IMR-90 (cell line): Measurements from ENCODE around the gene IRGQ. TPM values are rescaled to one million over a fixed set of nuclear protein-coding genes. Genes with fewer than 3 reads are reported as not detected.

ENCODE experiments used
- ATAC-seq: fragments of 200-7000 bp; cut with Tn5 transposase; 2 replicates; pipeline ENCODE4 v1.9.1; 2020; ENCODE audit warnings: low read depth, mild to moderate bottlenecking, moderate library complexity
- BruUV-seq: library from RNA; stranded (reverse); fragments of 400-500 nt; replicated peaks from 2 replicates; lab custom pipeline; 2021; lab: Mats Ljungman, UMichigan
- CTCF ChIA-PET: fragments of 300-600 bp; formaldehyde crosslinking; extraction: SDS; loops from one replicate; lab custom pipeline; 2021; ENCODE audit warnings: antibody characterized with exemption; lab: Yijun Ruan, JAX
- POLR2A ChIA-PET: fragments of 300-600 bp; sonication (Branson Sonifier 250); formaldehyde crosslinking; loops from one replicate; lab custom pipeline; 2022; ENCODE audit warnings: antibody characterized with exemption; ENCODE audit not compliant: unreplicated experiment; lab: Charles Lee
- DNase-seq: peaks from one replicate; pipeline ENCODE4 v3.0.0; 2013
- H2AFZ ChIP-seq: replicated peaks from 2 replicates; pipeline ENCODE3; 2013; ENCODE audit warnings: low read length, mild to moderate bottlenecking; ENCODE audit not compliant: poor library complexity
- H2AK5ac ChIP-seq: 2 replicates; pipeline ENCODE4 v1.6.1; 2013; ENCODE audit warnings: low read depth, low read length, inconsistent platforms
- H2AK9ac ChIP-seq: replicated peaks from 2 replicates; pipeline ENCODE3; 2013; ENCODE audit warnings: mild to moderate bottlenecking, low read depth, low read length, moderate library complexity; ENCODE audit not compliant: poor library complexity
- H2BK120ac ChIP-seq: 2 replicates; pipeline ENCODE4 v1.6.1; 2013; ENCODE audit warnings: low read depth, low read length, inconsistent platforms
- H2BK15ac ChIP-seq: 3 replicates; pipeline ENCODE4 v1.6.1; 2013; ENCODE audit warnings: low read depth, low read length, inconsistent platforms
- H2BK20ac ChIP-seq: 2 replicates; pipeline ENCODE4 v1.6.1; 2013; ENCODE audit warnings: low read depth, mild to moderate bottlenecking, inconsistent platforms, low read length, moderate library complexity
- H2BK5ac ChIP-seq: 2 replicates; pipeline ENCODE4 v1.6.1; 2013; ENCODE audit warnings: mild to moderate bottlenecking, low read depth, low read length, inconsistent platforms; ENCODE audit not compliant: poor library complexity, severe bottlenecking
- H3K14ac ChIP-seq: replicated peaks from 2 replicates; pipeline ENCODE4 v1.6.1; 2013; ENCODE audit warnings: low read depth, low read length, inconsistent platforms
- H3K18ac ChIP-seq: 2 replicates; pipeline ENCODE4 v1.6.1; 2013; ENCODE audit warnings: low read depth, low read length, control low read depth
- H3K23ac ChIP-seq: 2 replicates; pipeline ENCODE4 v1.6.1; 2013; ENCODE audit warnings: low read depth, low read length, inconsistent platforms
- H3K27ac ChIP-seq: 2 replicates; pipeline ENCODE4 v1.5.1; 2013; ENCODE audit warnings: mild to moderate bottlenecking, control low read depth, low read length; ENCODE audit not compliant: insufficient read depth
- H3K27me3 ChIP-seq: 2 replicates; pipeline ENCODE4 v1.6.1; 2013; ENCODE audit warnings: low read length; ENCODE audit not compliant: control insufficient read depth, insufficient read depth
- H3K36me3 ChIP-seq: 2 replicates; pipeline ENCODE4 v1.6.1; 2013; ENCODE audit warnings: low read length, mixed read lengths; ENCODE audit not compliant: control insufficient read depth, insufficient read depth
- H3K4ac ChIP-seq: 2 replicates; pipeline ENCODE4 v1.6.1; 2013; ENCODE audit warnings: low read depth, low read length, inconsistent platforms
- H3K4me1 ChIP-seq: 2 replicates; pipeline ENCODE4 v1.6.1; 2013; ENCODE audit warnings: low read length, mixed read lengths; ENCODE audit not compliant: control insufficient read depth, insufficient read depth
- H3K4me2 ChIP-seq: 2 replicates; pipeline ENCODE4 v1.6.1; 2013; ENCODE audit warnings: low read depth, mild to moderate bottlenecking, control low read depth, low read length, moderate library complexity
- H3K4me3 ChIP-seq: 2 replicates; pipeline ENCODE4 v1.5.1; 2013; ENCODE audit warnings: low read depth, mild to moderate bottlenecking, control low read depth, low read length, moderate library complexity; ENCODE audit not compliant: insufficient read depth
- H3K56ac ChIP-seq: 2 replicates; pipeline ENCODE4 v1.6.1; 2013; ENCODE audit warnings: low read length, inconsistent platforms; ENCODE audit not compliant: insufficient read depth; ENCODE audit errors: extremely low read depth
- H3K79me1 ChIP-seq, 2 experiments: 2 replicates each; pipeline ENCODE4 v1.6.1; 2013; ENCODE audit warnings: low read length in 2 of 2, inconsistent platforms in 1 of 2, low read depth in 1 of 2
- H3K9ac ChIP-seq: 2 replicates; pipeline ENCODE4 v1.6.1; 2013; ENCODE audit warnings: low read depth, low read length, control low read depth
- H3K9me1 ChIP-seq: 2 replicates; pipeline ENCODE4 v1.6.1; 2013; ENCODE audit warnings: low read length, inconsistent platforms; ENCODE audit not compliant: insufficient read depth
- H3K9me3 ChIP-seq: 2 replicates; pipeline ENCODE4 v1.6.1; 2013; ENCODE audit warnings: low read length; ENCODE audit not compliant: control insufficient read depth, insufficient read depth
- H4K20me1 ChIP-seq: 2 replicates; pipeline ENCODE4 v1.6.1; 2013; ENCODE audit warnings: low read length, inconsistent platforms; ENCODE audit not compliant: insufficient read depth
- H4K5ac ChIP-seq: 2 replicates; pipeline ENCODE4 v1.6.1; 2013; ENCODE audit warnings: mild to moderate bottlenecking, low read depth, low read length, control low read depth
- H4K8ac ChIP-seq, 2 experiments: 2 replicates each; pipeline ENCODE4 v1.6.1; 2013; ENCODE audit warnings: low read depth in 2 of 2, low read length in 2 of 2, control low read depth in 1 of 2, inconsistent platforms in 1 of 2
- H4K91ac ChIP-seq: 2 replicates; pipeline ENCODE4 v1.6.1; 2013; ENCODE audit warnings: low read depth, low read length, inconsistent platforms; ENCODE audit not compliant: insufficient read depth
- CEBPB ChIP-seq: IDR thresholded peaks from 2 replicates; pipeline ENCODE4 v1.6.1; 2012; ENCODE audit warnings: low read depth, low read length, improper control_type of control experiment
- CHD1 ChIP-seq: IDR thresholded peaks from 2 replicates; pipeline ENCODE4 v1.6.1; 2012; ENCODE audit warnings: low read depth, low read length, improper control_type of control experiment
- ELK1 ChIP-seq: fragments of 150-350 bp; IDR thresholded peaks from 2 replicates; pipeline ENCODE4 v1.6.1; 2016; ENCODE audit warnings: low read depth, mild to moderate bottlenecking, low read length, moderate library complexity, borderline replicate concordance
- FOS ChIP-seq: fragments of 150-350 bp; IDR thresholded peaks from 2 replicates; pipeline ENCODE4 v1.6.1; 2016; ENCODE audit warnings: low read depth, low read length
- MAFK ChIP-seq: IDR thresholded peaks from 2 replicates; pipeline ENCODE4 v1.6.1; 2012; ENCODE audit warnings: low read depth, low read length, improper control_type of control experiment
- MAZ ChIP-seq: IDR thresholded peaks from 2 replicates; pipeline ENCODE4 v1.6.1; 2012; ENCODE audit warnings: low read depth, mild to moderate bottlenecking, low read length, improper control_type of control experiment, moderate library complexity, borderline replicate concordance
- NFE2L2 ChIP-seq: fragments of 150-350 bp; IDR thresholded peaks from 2 replicates; pipeline ENCODE4 v1.6.1; 2016; ENCODE audit warnings: low read depth, mild to moderate bottlenecking, low read length
- POLR2A ChIP-seq: IDR thresholded peaks from 2 replicates; pipeline ENCODE4 v1.6.1; 2012; ENCODE audit warnings: mild to moderate bottlenecking, low read depth, low read length
- RAD21 ChIP-seq: IDR thresholded peaks from 2 replicates; pipeline ENCODE4 v1.6.1; 2012; ENCODE audit warnings: low read length, improper control_type of control experiment
- RCOR1 ChIP-seq: IDR thresholded peaks from 2 replicates; pipeline ENCODE4 v1.6.1; 2012; ENCODE audit warnings: mild to moderate bottlenecking, low read length, improper control_type of control experiment; ENCODE audit not compliant: insufficient replicate concordance
- WGBS, 2 experiments: methylation state at CpG; one replicate each; pipeline versions ENCODE4 v1.1.5 to v1.1.7; 2013; ENCODE audit warnings: missing lambda C conversion rate in 2 of 2; ENCODE audit not compliant: insufficient read length in 1 of 2; ENCODE audit errors: extremely low coverage in 2 of 2; 5-methylcytosine and 5-hydroxymethylcytosine counted together
- dilution Hi-C: fragments of 300-500 bp; cut with HindIII; formaldehyde crosslinking; loops from one replicate; pipeline ENCODE4 v1.14.3; 2018; ENCODE audit warnings: low sequenced_read_pairs; ENCODE audit not compliant: unreplicated experiment
- in situ Hi-C: fragments of 300-500 bp; cut with MboI; formaldehyde crosslinking; loops from 3 replicates; pipeline ENCODE4 v1.14.3; 2019; ENCODE audit warnings: low sequenced_read_pairs, inconsistent platforms, mixed read lengths
- intact Hi-C: fragments of 100-400 bp; cut with micrococcal nuclease; formaldehyde crosslinking; loops from 2 replicates; pipeline ENCODE4 v1.10.0; 2022
- polyA plus RNA-seq, 3 experiments: library from polyadenylated mRNA; depleted of rRNA; stranded (reverse); fragments of >200 nt; gene quantifications; 2 replicates each; pipeline ENCODE4 v1.2.3, GENCODE V29; 2012; ENCODE audit warnings: low replicate concordance in 1 of 3
- total RNA-seq: library from RNA; depleted of rRNA; stranded (reverse); fragments of >200 nt; gene quantifications from 2 replicates; pipeline ENCODE4 v1.2.3, GENCODE V29; 2012
- TF ChIP-seq, protein P1 (sequence below): fragments of 150-350 bp; IDR thresholded peaks from 2 replicates; pipeline ENCODE4 v1.6.1; 2017; ENCODE audit warnings: mild to moderate bottlenecking, antibody characterized with exemption, low read length, low read depth

The IRGQ gene
- total and polyA plus RNA-seq, 2 of the 4 experiments (the other 2 are of a cell fraction) = 9.0 to 9.9 TPM

GRCh38 chr19:43622956-43623355, 27.0 kb upstream of the IRGQ start:
- Histone ChIP-seq H3K9ac (no peak overlapping the region), H2AK5ac (no peak overlapping the region), H4K91ac (no peak overlapping the region), H4K8ac (no peak overlapping the region), H3K79me1 (peaks cover 16 to 27% of the 10 kb centered on the region in 2 experiments; a peak in 3 of 4 replicates), H3K4me1 (peaks cover 6% of the 10 kb centered on the region), H3K14ac (no peak overlapping the region), H3K4me3 (no peak overlapping the region), H3K23ac (no peak overlapping the region), H2AK9ac (no peak overlapping the region), H4K20me1 (no peaks in the 10 kb centered on the region), H3K36me3 (no peaks in the 10 kb centered on the region), H2AFZ (no peak overlapping the region), H2BK120ac (no peak overlapping the region), H3K27ac (no peak overlapping the region), H3K27me3 (no peaks in the 10 kb centered on the region), H3K4ac (no peak overlapping the region), H3K9me3 (no peaks in the 10 kb centered on the region), H2BK20ac (no peak overlapping the region), H3K9me1 (peaks cover 7% of the 10 kb centered on the region), H4K5ac (no peak overlapping the region), H2BK5ac (no peak overlapping the region), H3K56ac (no peak overlapping the region), H3K4me2 (no peak overlapping the region), H2BK15ac (no peak overlapping the region), H3K18ac (no peak overlapping the region)
- dilution Hi-C loops (no loop called here), in situ Hi-C loops (no loop called here), intact Hi-C loops (no loop called here)
- no TSS peak for BruUV-seq
- ChIA-PET CTCF (no interaction called here), POLR2A (no interaction called here)
- ATAC-seq (no peak), DNase-seq (no peak)
- WGBS, 2 experiments = no CpG with 5 or more reads among the region's 1 CpG
- no peak for TF ChIP-seq RAD21
- TF ChIP-seq MAFK = no peak
- no peak for TF ChIP-seq FOS
- TF ChIP-seq NFE2L2 = no peak
- no peak for TF ChIP-seq CEBPB
- TF ChIP-seq MAZ = no peak
- TF ChIP-seq ELK1 = no peak
- TF ChIP-seq, protein P1, sequence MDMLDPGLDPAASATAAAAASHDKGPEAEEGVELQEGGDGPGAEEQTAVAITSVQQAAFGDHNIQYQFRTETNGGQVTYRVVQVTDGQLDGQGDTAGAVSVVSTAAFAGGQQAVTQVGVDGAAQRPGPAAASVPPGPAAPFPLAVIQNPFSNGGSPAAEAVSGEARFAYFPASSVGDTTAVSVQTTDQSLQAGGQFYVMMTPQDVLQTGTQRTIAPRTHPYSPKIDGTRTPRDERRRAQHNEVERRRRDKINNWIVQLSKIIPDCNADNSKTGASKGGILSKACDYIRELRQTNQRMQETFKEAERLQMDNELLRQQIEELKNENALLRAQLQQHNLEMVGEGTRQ = no peak
- no peak for TF ChIP-seq POLR2A
- no peak for TF ChIP-seq CHD1
- TF ChIP-seq RCOR1 = no peak
